Amniotic epithelial cell (primary cell): ENCODE measurements around the gene ATP6V0D1.
A peak's percentile ranks its signal among the peaks of the same experiment; 100 is the strongest.
"Not testable (repeated sequence)": the region's sequence is repeated elsewhere in the genome, so short reads cannot be mapped to it uniquely, and the experiment has no call there.

Experiments
- DNase-seq: peaks from one replicate; pipeline ENCODE4 v3.0.0-alpha.2; 2010; ENCODE audit warnings: low read depth

Gene ATP6V0D1

GRCh38 chr16:67429053-67429798 lies 51.7 kb downstream of the ATP6V0D1 start:
- DNase-seq = no peak

- DNase-seq = peak; percentile 44
Measured at GRCh38 chr16:67428146-67428731, 52.7 kb downstream of the ATP6V0D1 start.

- DNase-seq = no peak
Measured at GRCh38 chr16:67426950-67427349, 54.0 kb downstream of the ATP6V0D1 start.

GRCh38 chr16:67426022-67426421 lies 54.9 kb downstream of the ATP6V0D1 start:
- DNase-seq = no peak

- DNase-seq = no peak
Measured at GRCh38 chr16:67425580-67425979, 55.4 kb downstream of the ATP6V0D1 start.

GRCh38 chr16:67425061-67425460 lies 55.9 kb downstream of the ATP6V0D1 start:
- no peak for DNase-seq

- no peak for DNase-seq
Measured at GRCh38 chr16:67424261-67424615, 56.7 kb downstream of the ATP6V0D1 start.

GRCh38 chr16:67423611-67424260 lies 57.2 kb downstream of the ATP6V0D1 start:
- no peak for DNase-seq

GRCh38 chr16:67423015-67423414 lies 57.9 kb downstream of the ATP6V0D1 start:
- no peak for DNase-seq

- no peak for DNase-seq
Measured at GRCh38 chr16:67421030-67421429, 59.9 kb downstream of the ATP6V0D1 start.

GRCh38 chr16:67419931-67420330 lies 61.0 kb downstream of the ATP6V0D1 start:
- no peak for DNase-seq

- peak; percentile 75 for DNase-seq
Measured at GRCh38 chr16:67419502-67419901, 61.5 kb downstream of the ATP6V0D1 start.

GRCh38 chr16:67417333-67418061 lies 63.5 kb downstream of the ATP6V0D1 start:
- no peak for DNase-seq

- peak; percentile 36 for DNase-seq
Measured at GRCh38 chr16:67415872-67416793, 64.8 kb downstream of the ATP6V0D1 start, which contains the start of gene ZDHHC1. TSS of gene ZDHHC1 (minus strand) at chr16:67416477. CDS start at chr16:67407775, 8,702 bp downstream.

GRCh38 chr16:67415421-67415820 lies 65.5 kb downstream of the ATP6V0D1 start:
- DNase-seq = not testable (repeated sequence)

- DNase-seq = no peak
Measured at GRCh38 chr16:67413978-67414911, 66.7 kb downstream of the ATP6V0D1 start.

GRCh38 chr16:67412294-67412693 lies 68.7 kb downstream of the ATP6V0D1 start:
- no peak for DNase-seq

GRCh38 chr16:67411339-67411738 lies 69.6 kb downstream of the ATP6V0D1 start:
- no peak for DNase-seq

GRCh38 chr16:67409631-67410030 lies 71.3 kb downstream of the ATP6V0D1 start:
- DNase-seq = no peak

- no peak for DNase-seq
Measured at GRCh38 chr16:67407788-67408452, 73.0 kb downstream of the ATP6V0D1 start.
